Mucosa of rectum (tissue), 2 donors: ENCODE data around the gene PLEKHA6.

ENCODE experiments used
- H3K27ac ChIP-seq, 2 donors: one replicate each; pipeline ENCODE4 v1.7.0; 2013; ENCODE audit warnings: inconsistent platforms in 2 of 2, low read depth in 2 of 2, low read length in 2 of 2
- H3K27me3 ChIP-seq, 2 donors: one replicate each; pipeline ENCODE4 v1.7.0; 2013; ENCODE audit warnings: low read length in 2 of 2; ENCODE audit not compliant: control insufficient read depth in 2 of 2, insufficient read depth in 2 of 2
- H3K36me3 ChIP-seq, 2 donors: one replicate each; pipeline ENCODE4 v1.7.0; 2013; ENCODE audit warnings: low read length in 2 of 2; ENCODE audit not compliant: control insufficient read depth in 2 of 2, insufficient read depth in 2 of 2
- H3K4me1 ChIP-seq, 2 donors: one replicate each; pipeline ENCODE4 v1.7.0; 2013; ENCODE audit warnings: low read length in 2 of 2, mild to moderate bottlenecking in 1 of 2; ENCODE audit not compliant: control insufficient read depth in 2 of 2, insufficient read depth in 2 of 2
- H3K4me3 ChIP-seq, 2 donors: one replicate each; pipeline ENCODE4 v1.7.0; 2013; ENCODE audit warnings: low read length in 2 of 2
- H3K9ac ChIP-seq, 2 donors: one replicate each; pipeline ENCODE4 v1.7.0; 2013; ENCODE audit warnings: low read length in 2 of 2, low read depth in 1 of 2, mild to moderate bottlenecking in 1 of 2
- H3K9me3 ChIP-seq, 2 donors: one replicate each; pipeline ENCODE4 v1.7.0; 2013; ENCODE audit warnings: low read length in 2 of 2; ENCODE audit not compliant: control insufficient read depth in 2 of 2
- donor health status: healthy.
- donor health status: Normal muscosa, but diverticular disease.

Gene PLEKHA6

GRCh38 chr1:204201348-204202040 lies 158.2 kb downstream of the PLEKHA6 start:
- Histone ChIP-seq H3K9me3 (no peaks in the 10 kb centered on the region), H3K4me3 (no peak overlapping the region), H3K27ac (no peak overlapping the region), H3K27me3 (peaks cover 5% of the 10 kb centered on the region in 2 donors), H3K9ac (no peak overlapping the region), H3K36me3 (no peaks in the 10 kb centered on the region), H3K4me1 (no peaks in the 10 kb centered on the region)

DNA sequence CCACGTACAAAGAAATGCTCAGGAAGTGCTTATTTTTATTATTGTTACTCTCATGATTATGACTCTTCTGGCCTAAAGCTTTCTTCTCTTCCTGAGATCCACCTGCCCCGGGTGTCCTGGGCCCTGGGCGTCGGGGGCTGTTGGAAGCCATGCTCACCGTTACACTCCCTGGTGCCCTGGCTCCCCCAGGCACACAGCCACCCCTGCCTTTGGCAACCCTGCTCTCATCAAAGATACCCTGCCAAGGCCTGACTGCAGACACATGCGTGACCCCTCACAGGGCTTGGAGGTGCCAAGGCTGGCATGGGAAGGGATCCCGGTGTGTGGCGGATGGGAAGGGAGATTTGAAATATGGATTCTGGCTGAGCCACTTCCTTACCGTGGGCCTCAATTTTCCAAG lies 160.2 kb downstream of the PLEKHA6 start:
- Histone ChIP-seq H3K4me1 (peaks cover 0 to under 1% of the 10 kb centered on the region in 2 donors), H3K4me3 (no peak overlapping the region), H3K9me3 (no peaks in the 10 kb centered on the region), H3K9ac (no peak overlapping the region), H3K27me3 (peaks cover 2 to 5% of the 10 kb centered on the region in 2 donors), H3K27ac (no peak overlapping the region), H3K36me3 (no peaks in the 10 kb centered on the region)

- Histone ChIP-seq H3K27me3 (peaks cover 2 to 5% of the 10 kb centered on the region in 2 donors), H3K9ac (no peak overlapping the region), H3K27ac (no peak overlapping the region)
These were observed 161.1 kb downstream of the PLEKHA6 start for GRCh38 chr1:204198348-204199340.

GRCh38 chr1:204197068-204197467 lies 162.7 kb downstream of the PLEKHA6 start:
- Histone ChIP-seq H3K4me3 (no peak overlapping the region), H3K36me3 (no peaks in the 10 kb centered on the region), H3K9me3 (no peaks in the 10 kb centered on the region), H3K27me3 (peaks cover 2 to 5% of the 10 kb centered on the region in 2 donors), H3K9ac (no peak overlapping the region), H3K27ac (no peak overlapping the region), H3K4me1 (peaks cover 0 to 6% of the 10 kb centered on the region in 2 donors)

More at GRCh38 chr1:204198348-204199340, 161.1 kb downstream of the PLEKHA6 start:
- H3K4me1 ChIP-seq, result peaks cover 0 to 6% of the 10 kb centered on the region in 2 donors
- no peak overlapping the region for H3K4me3 ChIP-seq
- H3K36me3 ChIP-seq, result no peaks in the 10 kb centered on the region
- H3K9me3 ChIP-seq, result no peaks in the 10 kb centered on the region

DNA sequence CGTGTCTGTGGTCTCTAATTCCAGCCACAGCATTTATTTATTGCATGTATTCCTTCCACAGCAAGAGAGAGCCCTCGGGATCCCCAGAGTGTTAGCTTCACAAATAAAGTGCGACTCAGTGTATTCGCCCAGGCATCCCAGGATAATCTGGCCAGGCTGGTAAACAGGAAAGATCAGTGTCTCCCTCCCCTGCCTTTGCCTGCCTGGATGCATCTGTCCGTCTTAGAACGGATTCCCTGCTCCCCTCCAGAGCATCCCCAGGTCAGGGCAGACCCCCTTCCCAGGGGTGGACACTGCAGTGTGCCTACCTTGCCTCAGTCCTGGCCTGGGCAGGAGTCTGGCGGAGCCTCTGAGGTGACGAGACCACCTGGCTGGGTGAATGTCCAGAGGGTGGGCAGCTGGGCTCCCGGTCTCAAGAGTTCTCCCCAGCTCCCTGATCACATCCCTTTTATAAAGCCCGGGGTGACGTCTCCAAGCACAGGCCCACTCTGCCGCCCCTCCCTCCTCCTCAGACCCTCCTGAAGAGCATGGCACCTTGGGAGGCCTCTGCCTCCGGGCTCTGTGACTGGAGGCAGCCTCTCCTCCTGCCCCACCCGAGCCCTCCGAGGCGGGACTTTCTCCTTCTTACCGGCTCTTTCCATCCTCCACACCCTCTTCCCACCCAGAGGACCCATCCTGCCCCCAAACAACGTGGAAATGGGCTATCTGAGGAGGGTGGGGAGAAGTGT lies 163.5 kb downstream of the PLEKHA6 start, which contains the start of gene KISS1:
TSS of gene KISS1 (minus strand) at position 424 of the 728 bp plus-strand sequence. CDS start 3,615 bp downstream, outside the sequence.
- no peak within 1 kb of the TSS for H3K4me3 ChIP-seq
- no peaks in the 10 kb centered on the region for H3K36me3 ChIP-seq
- H3K9ac ChIP-seq, result no peak within 1 kb of the TSS
- H3K27ac ChIP-seq, result no peak within 1 kb of the TSS
- no peaks in the 10 kb centered on the region for H3K9me3 ChIP-seq
- H3K27me3 ChIP-seq, result peaks cover 2% of the 10 kb centered on the region in 2 donors
- peaks cover 0 to 6% of the 10 kb centered on the region in 2 donors for H3K4me1 ChIP-seq

DNA sequence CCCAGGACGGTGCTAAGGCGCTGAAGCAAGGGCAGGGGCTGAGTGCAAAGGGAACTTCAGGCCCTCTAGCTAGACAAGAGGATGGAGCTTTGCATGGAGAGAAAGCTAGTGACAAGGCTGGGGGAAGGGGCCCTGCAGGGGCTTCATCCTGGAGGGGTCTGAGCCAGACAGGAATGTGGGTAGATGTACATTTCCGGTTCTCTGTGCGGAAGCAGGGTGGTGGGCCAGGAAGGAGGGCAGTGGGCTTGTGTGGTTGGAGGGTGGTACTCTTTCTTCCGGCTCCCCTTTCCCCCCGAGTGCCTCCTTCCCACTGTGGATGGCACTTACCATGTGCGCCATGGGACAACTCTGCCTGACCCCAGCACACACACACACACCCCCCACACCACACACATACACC lies 165.0 kb downstream of the PLEKHA6 start:
- Histone ChIP-seq H3K9me3 (no peaks in the 10 kb centered on the region), H3K9ac (no peak overlapping the region), H3K27ac (no peak overlapping the region), H3K36me3 (no peaks in the 10 kb centered on the region), H3K4me1 (peaks cover 0 to 9% of the 10 kb centered on the region in 2 donors), H3K4me3 (no peak overlapping the region), H3K27me3 (peaks cover 2% of the 10 kb centered on the region in 2 donors)

- H3K9ac ChIP-seq, result no peak overlapping the region
- H3K36me3 ChIP-seq, result no peaks in the 10 kb centered on the region
- H3K4me3 ChIP-seq, result no peak overlapping the region
- H3K27me3 ChIP-seq, result peaks cover 2 to 3% of the 10 kb centered on the region in 2 donors
- no peak overlapping the region for H3K27ac ChIP-seq
- H3K9me3 ChIP-seq, result no peaks in the 10 kb centered on the region
- H3K4me1 ChIP-seq, result peaks cover 0 to 9% of the 10 kb centered on the region in 2 donors
These were observed 165.6 kb downstream of the PLEKHA6 start for GRCh38 chr1:204194080-204194479.

DNA sequence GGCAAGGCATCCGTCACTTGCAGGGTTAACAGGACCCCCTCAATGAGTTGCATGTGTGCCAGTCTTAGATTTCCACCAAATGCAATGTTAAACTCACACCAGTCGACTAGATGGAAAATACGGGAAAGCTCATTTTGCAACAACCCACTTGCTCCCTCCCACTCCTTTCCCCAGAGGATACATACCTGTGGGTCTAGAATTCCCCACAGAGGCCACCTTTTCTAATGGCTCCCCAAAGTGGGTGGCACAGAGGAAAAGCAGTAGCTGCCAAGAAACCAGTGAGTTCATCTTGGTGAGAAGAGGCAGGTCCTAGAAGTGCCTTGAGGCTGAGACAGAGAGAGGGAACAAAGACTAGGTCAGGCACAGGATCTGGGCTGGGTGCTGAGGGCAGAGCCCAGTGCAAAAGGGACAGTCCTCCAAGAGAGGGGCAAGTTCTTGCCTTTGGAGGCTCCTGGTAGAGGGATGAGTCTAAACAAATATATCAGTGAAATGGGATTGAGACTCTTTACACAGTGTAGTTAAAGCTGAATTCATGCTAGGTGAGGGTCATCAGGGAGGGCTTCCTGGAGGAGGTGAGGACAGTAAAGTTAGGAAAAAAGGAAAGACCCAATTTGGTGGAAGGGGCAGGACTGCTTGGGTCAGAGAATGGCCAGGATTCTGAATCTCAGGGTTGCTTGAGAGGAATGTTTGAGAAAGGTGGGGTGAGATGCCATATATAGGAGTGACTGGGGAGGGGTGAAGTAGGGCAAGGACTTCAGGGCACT lies 167.0 kb downstream of the PLEKHA6 start:
- Histone ChIP-seq H3K27me3 (peaks cover 5% of the 10 kb centered on the region in 2 donors), H3K4me1 (peaks cover 0 to 9% of the 10 kb centered on the region in 2 donors), H3K27ac (no peak overlapping the region), H3K9me3 (no peaks in the 10 kb centered on the region), H3K9ac (no peak overlapping the region), H3K36me3 (no peaks in the 10 kb centered on the region), H3K4me3 (no peak overlapping the region)

- Histone ChIP-seq H3K4me3 (no peak overlapping the region), H3K27ac (no peak overlapping the region), H3K27me3 (peaks cover 5 to 8% of the 10 kb centered on the region in 2 donors), H3K9me3 (no peaks in the 10 kb centered on the region), H3K4me1 (peaks cover 0 to 9% of the 10 kb centered on the region in 2 donors), H3K9ac (no peak overlapping the region), H3K36me3 (no peaks in the 10 kb centered on the region)
These were observed 167.7 kb downstream of the PLEKHA6 start for GRCh38 chr1:204192046-204192445.
